GM18505 (cell line): ENCODE results near the gene C10orf71.

Source experiments
- ATAC-seq: cut with Tn5 transposase; IDR thresholded peaks from one replicate; pipeline ENCODE4 v1.9.1; 2021; ENCODE audit not compliant: unreplicated experiment
- POLR2A ChIP-seq: IDR thresholded peaks from 4 replicates; pipeline ENCODE4 v1.6.1; 2011; ENCODE audit warnings: borderline replicate concordance; ENCODE audit not compliant: insufficient read depth, insufficient read length; ENCODE audit errors: extremely low read depth

C10orf71 gene

DNA sequence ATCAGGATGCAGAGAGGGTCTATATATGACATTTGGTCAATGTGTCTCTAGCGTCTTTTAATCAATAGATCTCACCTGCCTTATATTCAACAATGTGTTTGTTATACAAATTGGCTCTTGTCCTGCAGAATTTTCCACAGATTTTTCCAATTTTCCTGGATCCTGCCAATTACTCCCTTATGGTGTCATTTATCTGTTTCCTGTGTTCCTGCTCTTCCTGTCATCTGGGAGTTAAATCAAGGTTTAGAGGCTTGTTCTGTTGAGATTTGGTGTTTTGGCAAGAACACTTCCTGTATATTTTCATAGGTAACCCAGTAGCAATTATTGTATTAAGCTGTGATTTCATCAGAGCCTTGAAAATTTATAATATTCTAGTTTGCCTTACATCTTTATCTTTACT lies 8.8 kb upstream of the C10orf71 start:
- TF ChIP-seq POLR2A, result no peak

GRCh38 chr10:49290607-49291006 lies 8.4 kb upstream of the C10orf71 start:
- ATAC-seq, result no peak
- no peak for TF ChIP-seq POLR2A

More for the DNA sequence above, 8.8 kb upstream of the C10orf71 start:
- no peak for ATAC-seq

GRCh38 chr10:49292565-49293207 lies 6.3 kb upstream of the C10orf71 start:
- TF ChIP-seq POLR2A, result no peak
- ATAC-seq, result no peak

DNA sequence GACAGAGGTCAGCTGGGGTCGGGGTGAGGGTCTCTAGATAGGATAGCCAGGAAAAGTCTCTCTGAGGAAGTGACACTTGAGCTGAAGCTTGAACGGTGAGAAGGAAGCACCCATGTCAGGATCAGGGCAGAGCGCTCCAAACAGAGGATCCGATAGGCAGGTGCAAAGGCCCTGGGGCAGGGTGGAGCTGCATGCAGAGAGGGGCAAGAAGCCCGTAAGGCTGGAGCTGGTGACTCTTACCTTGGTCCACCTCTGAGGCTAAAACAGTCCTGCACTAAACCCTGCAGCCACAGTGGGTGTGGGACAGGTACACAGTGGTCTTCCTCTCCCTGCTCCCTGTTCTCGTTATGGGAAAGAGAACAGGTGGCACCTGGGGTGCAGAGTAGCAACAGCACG lies 5.8 kb upstream of the C10orf71 start:
- no peak for TF ChIP-seq POLR2A
- ATAC-seq, result no peak

- no peak for ATAC-seq
- no peak for TF ChIP-seq POLR2A
Measured at GRCh38 chr10:49294731-49295130, 4.2 kb upstream of the C10orf71 start.

GRCh38 chr10:49295297-49295696 lies 3.7 kb upstream of the C10orf71 start:
- ATAC-seq, result no peak
- TF ChIP-seq POLR2A, result no peak

GRCh38 chr10:49296382-49296781 lies 2.6 kb upstream of the C10orf71 start:
- ATAC-seq, result no peak
- no peak for TF ChIP-seq POLR2A

- no peak for ATAC-seq
- TF ChIP-seq POLR2A, result no peak
Measured at GRCh38 chr10:49296836-49297235, 2.1 kb upstream of the C10orf71 start.

DNA sequence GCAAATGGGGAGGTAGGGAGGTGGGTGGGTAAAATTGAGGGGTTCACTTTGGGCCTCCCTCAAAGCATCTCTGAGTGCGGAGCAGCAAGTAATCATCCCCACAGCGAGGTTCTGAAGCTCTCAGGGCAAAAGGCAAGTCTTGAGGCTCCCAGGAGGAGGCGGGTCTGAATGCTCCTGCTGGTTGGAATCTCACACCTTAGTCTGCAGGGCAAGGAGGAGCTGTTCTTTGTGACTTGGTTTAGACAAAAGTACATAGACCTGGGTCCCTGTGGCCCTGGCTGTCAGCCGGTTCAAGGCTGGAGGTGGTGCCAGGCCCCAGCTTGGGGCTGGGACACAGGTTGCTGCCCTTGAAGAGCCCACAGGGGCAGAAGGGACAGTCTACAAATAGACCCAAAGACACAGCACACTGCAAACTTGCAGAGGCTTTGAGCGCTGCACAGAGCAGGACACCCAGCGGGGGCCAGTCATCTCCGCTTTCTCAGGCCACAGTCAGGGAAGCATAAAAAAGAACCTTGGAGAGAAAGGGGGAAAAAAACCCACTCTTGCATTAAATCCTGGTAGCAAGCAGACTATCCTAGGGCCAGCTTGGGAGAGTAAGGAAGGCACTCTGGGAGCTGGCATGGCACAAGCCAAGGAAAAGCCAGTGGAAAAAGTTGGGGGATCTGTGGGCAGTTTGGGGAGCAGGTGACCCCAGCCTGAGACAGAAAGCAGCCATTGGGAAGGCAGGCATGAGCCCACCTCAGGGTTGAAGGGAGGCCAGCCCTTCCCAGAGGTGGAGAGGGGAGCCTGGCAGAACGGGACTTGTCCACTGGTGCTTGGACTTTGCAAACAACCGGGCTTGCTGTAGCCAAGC lies 926 bp upstream of the C10orf71 start:
- no peak for TF ChIP-seq POLR2A
- no peak for ATAC-seq

DNA sequence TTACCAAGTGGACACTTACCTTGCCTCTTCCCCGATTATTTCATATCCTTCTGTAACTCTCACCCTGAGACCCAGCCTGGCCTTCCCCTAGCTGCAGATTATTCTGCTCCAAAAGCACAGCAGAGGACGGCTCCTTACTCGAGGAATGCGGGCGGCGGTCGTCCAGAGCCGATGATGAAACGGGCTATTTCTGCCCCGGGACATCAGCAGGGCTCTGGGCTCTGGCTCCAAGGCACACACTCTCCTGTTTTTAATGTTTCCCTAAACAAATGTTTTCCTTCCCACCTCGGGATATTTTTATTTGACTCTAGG lies 343 bp upstream of the C10orf71 start:
- TF ChIP-seq POLR2A, result no peak
- no peak for ATAC-seq

DNA sequence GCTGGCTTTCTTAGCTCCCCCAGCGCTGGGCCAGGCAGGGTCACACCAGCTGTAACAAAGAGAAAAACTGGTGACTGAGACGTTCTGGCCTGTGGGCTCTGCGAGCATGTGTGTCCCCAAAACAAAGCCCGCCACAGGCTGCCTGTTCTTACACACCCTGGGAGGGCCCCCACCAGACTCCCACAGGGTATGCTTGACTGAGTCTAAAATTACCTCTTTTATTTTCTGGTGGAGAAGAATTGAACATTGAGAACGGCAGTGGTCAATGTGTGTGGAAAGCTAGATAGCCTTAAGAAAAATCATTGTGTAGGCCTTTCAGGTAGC lies 808 bp downstream of the C10orf71 start:
- no peak for ATAC-seq
- TF ChIP-seq POLR2A, result no peak

- no peak for TF ChIP-seq POLR2A
- ATAC-seq, result no peak
Measured at GRCh38 chr10:49300140-49300974, 1.4 kb downstream of the C10orf71 start.

DNA sequence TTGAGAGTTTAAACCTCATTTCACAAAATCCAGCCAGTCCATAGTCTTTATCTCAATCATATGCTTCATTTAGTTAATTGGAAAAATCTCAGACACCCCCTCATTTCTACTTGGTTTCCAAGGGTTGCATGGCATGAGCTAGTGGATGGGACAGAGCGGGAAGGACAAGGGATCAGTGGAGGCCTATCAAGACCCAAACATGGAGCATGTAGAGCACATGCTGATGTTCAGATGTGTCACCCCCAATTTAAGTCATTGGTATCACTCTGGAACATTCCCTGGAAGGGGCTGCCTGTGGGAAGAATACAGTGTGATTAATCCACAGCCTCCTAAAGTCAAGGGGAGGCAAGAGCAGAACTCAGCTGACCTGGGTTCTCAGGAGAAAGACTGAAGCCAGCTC lies 2.3 kb downstream of the C10orf71 start:
- no peak for ATAC-seq
- no peak for TF ChIP-seq POLR2A

DNA sequence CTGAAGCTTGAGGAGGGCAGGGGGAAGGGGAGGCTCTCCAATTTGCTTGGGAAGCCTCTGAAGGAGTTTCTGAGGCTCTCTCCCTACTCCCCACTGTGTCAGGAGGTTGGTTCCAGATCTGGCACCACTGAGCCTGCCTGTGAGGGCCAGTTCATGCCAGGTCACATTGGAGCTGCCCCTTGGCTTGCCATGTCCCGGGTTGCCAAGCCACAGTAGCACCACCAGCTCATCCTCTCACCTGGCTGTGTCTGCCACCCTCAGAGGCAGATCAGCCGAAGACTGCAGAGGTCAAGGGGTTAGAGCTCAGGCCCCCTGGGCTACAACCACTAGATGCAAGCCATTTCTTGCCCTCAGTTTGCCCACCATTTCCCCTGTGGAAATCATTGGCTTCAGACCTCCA lies 3.1 kb downstream of the C10orf71 start:
- ATAC-seq, result no peak
- TF ChIP-seq POLR2A, result no peak
